K562 (cell line): Measurements from ENCODE around the gene MB21D2. TPM values are rescaled to one million over a fixed set of nuclear protein-coding genes. Genes with fewer than 3 reads are reported as not detected.

Experiments
- ATAC-seq: fragments of 200-7000 bp; cut with Tn5 transposase; 3 replicates; pipeline ENCODE4 v1.9.1; 2020; ENCODE audit warnings: moderate library complexity
- BruUV-seq: library from RNA; stranded (reverse); fragments of 400-500 nt; replicated peaks from 2 replicates; lab custom pipeline; 2021; lab: Mats Ljungman, UMichigan
- CTCF ChIA-PET: fragments of 300-600 bp; formaldehyde crosslinking; extraction: SDS; loops from one replicate; lab custom pipeline; 2021; ENCODE audit warnings: low intra/inter-chr PET ratio; lab: Yijun Ruan, JAX
- POLR2A ChIA-PET: fragments of 300-600, 350-650 bp; sonication (Branson Sonifier 250); formaldehyde crosslinking; extraction: SDS; loops from one replicate; lab custom pipeline; 2021; ENCODE audit warnings: antibody characterized with exemption, inconsistent platforms; lab: Yijun Ruan, JAX
- DNase-seq, 4 experiments: peaks; one replicate each; pipeline versions ENCODE4 v3.0.0 to v3.0.0-alpha.2; 2011 to 2018; ENCODE audit warnings: low spot score in 3 of 4, mixed read lengths in 3 of 4; ENCODE audit errors: extremely low read depth in 1 of 4
- FAIRE-seq: peaks from 2 replicates; lab custom pipeline; 2011; peaks lifted over from hg19 to GRCh38; lab: Jason Lieb, UNC
- H2AFZ ChIP-seq: 2 replicates; pipeline ENCODE4 v1.6.0; 2011; ENCODE audit warnings: low read depth, low read length, control low read depth, inconsistent platforms
- H3K27ac ChIP-seq: fragments of 200-600 bp; 3 replicates; pipeline ENCODE4 v1.8.0; 2011; ENCODE audit warnings: low read depth, mild to moderate bottlenecking, control low read depth, inconsistent platforms, low read length, moderate library complexity, mixed read lengths; ENCODE audit errors: extremely low read depth
- H3K27me3 ChIP-seq, 2 experiments: fragments of 300-600 bp in 1 of 2; 2 replicates in 1 of 2; 3 replicates in 1 of 2; pipeline versions ENCODE4 v1.6.0 to v1.8.0; 2011; ENCODE audit warnings: inconsistent platforms in 2 of 2, low read length in 2 of 2, mild to moderate bottlenecking in 1 of 2, mixed read lengths in 1 of 2, moderate library complexity in 1 of 2; ENCODE audit not compliant: control insufficient read depth in 2 of 2, insufficient read depth in 2 of 2
- H3K36me3 ChIP-seq: fragments of 300-600 bp; 3 replicates; pipeline ENCODE4 v1.8.0; 2011; ENCODE audit warnings: mild to moderate bottlenecking, low read length, inconsistent platforms; ENCODE audit not compliant: control insufficient read depth, insufficient read depth
- H3K4me1 ChIP-seq, 2 experiments: fragments of 200-600 bp in 1 of 2; replicated peaks in 1 of 2; 2 replicates in 1 of 2; 3 replicates in 1 of 2; pipeline versions ENCODE4 v1.5.1 to v1.8.0; 2011; ENCODE audit warnings: inconsistent platforms in 2 of 2, low read length in 2 of 2, mild to moderate bottlenecking in 1 of 2, mixed read lengths in 1 of 2, moderate library complexity in 1 of 2; ENCODE audit not compliant: control insufficient read depth in 2 of 2, insufficient read depth in 2 of 2
- H3K4me2 ChIP-seq: 2 replicates; pipeline ENCODE4 v1.6.1; 2011; ENCODE audit warnings: low read length, control low read depth, inconsistent platforms, mixed read lengths; ENCODE audit not compliant: insufficient read depth
- H3K4me3 ChIP-seq: fragments of 200-600 bp; sonication (generic), shearing (Covaris generic); 2 replicates; pipeline ENCODE4 v1.5.1; 2016; ENCODE audit warnings: control low read depth, inconsistent platforms
- H3K79me2 ChIP-seq: fragments of 200-600 bp; 3 replicates; pipeline ENCODE4 v1.8.0; 2011; ENCODE audit warnings: low read length, inconsistent platforms; ENCODE audit not compliant: control insufficient read depth, insufficient read depth
- H3K9ac ChIP-seq, 2 experiments: 2 replicates each; pipeline versions ENCODE4 v1.6.0 to v1.6.1; 2011; ENCODE audit warnings: low read depth in 2 of 2, low read length in 2 of 2, control low read depth in 1 of 2, inconsistent platforms in 1 of 2, mild to moderate bottlenecking in 1 of 2, mixed read lengths in 1 of 2; ENCODE audit not compliant: insufficient read depth in 1 of 2
- H3K9me1 ChIP-seq: one replicate; pipeline ENCODE4 v1.6.0; 2011; ENCODE audit warnings: inconsistent platforms, mild to moderate bottlenecking, low read length, moderate library complexity; ENCODE audit not compliant: control insufficient read depth, insufficient read depth
- H3K9me3 ChIP-seq: replicated peaks from 2 replicates; pipeline ENCODE4 v1.5.1; 2011; ENCODE audit warnings: low read depth, low read length, inconsistent platforms; ENCODE audit not compliant: control insufficient read depth, insufficient read depth
- H4K20me1 ChIP-seq: replicated peaks from 2 replicates; pipeline ENCODE4 v1.6.1; 2011; ENCODE audit warnings: low read length, inconsistent platforms, mixed read lengths; ENCODE audit not compliant: control insufficient read depth, insufficient read depth
- MLX ChIP-seq, 2 experiments: fragments of 450-650 bp in 1 of 2; sonication (generic) in 1 of 2; formaldehyde crosslinking; conservative IDR thresholded peaks; 2 replicates each; pipeline versions ENCODE4 v1.4.0 to v1.8.1; 2020 to 2022; ENCODE audit warnings: mild to moderate bottlenecking in 1 of 2, missing genetic modification reagents in 1 of 2
- PRMT5 ChIP-seq: sonication (generic); formaldehyde crosslinking; IDR thresholded peaks from 2 replicates; pipeline ENCODE4 v1.5.0; 2020; ENCODE audit warnings: missing genetic modification reagents
- RNF2 ChIP-seq: sonication (generic); IDR thresholded peaks from 2 replicates; pipeline ENCODE4 v1.6.1; 2016
- SFPQ ChIP-seq: fragments of 200-400 bp; formaldehyde crosslinking; IDR thresholded peaks from 2 replicates; pipeline ENCODE4 v1.6.1; 2017; ENCODE audit warnings: mild to moderate bottlenecking, low read depth, low read length, moderate library complexity
- SOX6 ChIP-seq: fragments of 450-650 bp; IDR thresholded peaks from 2 replicates; pipeline ENCODE4 v1.6.1; 2014; ENCODE audit warnings: mild to moderate bottlenecking
- SRSF1 ChIP-seq: fragments of 200-400 bp; formaldehyde crosslinking; IDR thresholded peaks from 2 replicates; pipeline ENCODE4 v1.6.1; 2017; ENCODE audit warnings: mild to moderate bottlenecking, low read depth, low read length, moderate library complexity
- ZC3H8 ChIP-seq: fragments of 450-650 bp; IDR thresholded peaks from 2 replicates; pipeline ENCODE4 v1.6.1; 2017
- ZNF316 ChIP-seq: fragments of 450-650 bp; IDR thresholded peaks from 2 replicates; pipeline ENCODE4 v1.6.1; 2016
- WGBS: fragments of 100-300 bp; shearing (Covaris generic); methylation state at CpG from one replicate; pipeline ENCODE4 v1.1.6; 2016; ENCODE audit warnings: low coverage, mixed read lengths; ENCODE audit not compliant: insufficient coverage; ENCODE audit errors: missing lambda C conversion rate; 5-methylcytosine and 5-hydroxymethylcytosine counted together
- in situ Hi-C: fragments of 300-500 bp; cut with MboI; formaldehyde crosslinking; loops from 4 replicates; pipeline ENCODE4 v1.15.0; 2018; ENCODE audit warnings: inconsistent platforms, mixed read lengths
- intact Hi-C: fragments of 100-400 bp; cut with micrococcal nuclease; formaldehyde crosslinking; loops from 2 replicates; pipeline ENCODE4 v1.14.2; 2022
- polyA plus RNA-seq, 8 experiments: library from polyadenylated mRNA; depleted of rRNA in 4 of 8; stranded (reverse) in 5 of 8; unstranded in 3 of 8; fragments of >200 nt; fragmentation: Nextera tagmentation in 2 of 8; fragmentation: Illumina TruSeq in 1 of 8; extraction: Ambion mirVana in 2 of 8; extraction: Trizol in 1 of 8; gene quantifications; 2 replicates each; pipeline versions ENCODE4 v1.2.1 to v1.2.3, GENCODE V29; 2011 to 2014; ENCODE audit warnings: inconsistent platforms in 1 of 8, missing spikeins in 1 of 8
- total RNA-seq, 7 experiments: library from RNA; depleted of rRNA in 6 of 7; stranded (reverse); fragments of >200 nt in 6 of 7; fragmentation: Illumina TruSeq in 2 of 7; extraction: Trizol in 2 of 7; gene quantifications; 2 replicates each; pipeline versions ENCODE4 v1.2.1 to v1.2.3, GENCODE V29; 2011 to 2021; ENCODE audit warnings: low replicate concordance in 1 of 7

Gene MB21D2
- total and polyA plus RNA-seq, 9 of the 15 experiments (the other 6 are each of a cell fraction or from before 2014, with no cell fraction given) = 0.01 TPM; not detected in 8

- ChIA-PET CTCF (no interaction called here), POLR2A (no interaction called here)
- no peaks in the 10 kb centered on the region for H3K4me1 ChIP-seq
- ATAC-seq (no peak), DNase-seq (no peak), FAIRE-seq (no peak)
- H3K4me3 ChIP-seq = no peak overlapping the region
- no TSS peak for BruUV-seq
- in situ Hi-C loops = no loop called here
- no peaks in the 10 kb centered on the region for H3K9me3 ChIP-seq
- H3K4me2 ChIP-seq = no peak overlapping the region
- intact Hi-C loops = no loop called here
- no peak overlapping the region for H3K27ac ChIP-seq
- H4K20me1 ChIP-seq = no peaks in the 10 kb centered on the region
- no peaks in the 10 kb centered on the region for H3K9me1 ChIP-seq
- H3K27me3 ChIP-seq = no peaks in the 10 kb centered on the region
- no peak overlapping the region for H3K9ac ChIP-seq
- TF ChIP-seq SOX6 (no peak), SFPQ (no peak), ZC3H8 (no peak), RNF2 (no peak), SRSF1 (no peak), ZNF316 (no peak), MLX (CRISPR knock-in tag; conservative IDR thresholded peaks at IDR 0.05) (no peak), PRMT5 (CRISPR knock-in tag) (no peak)
- 0% methylated on average over 5 of the region's 5 CpGs for WGBS
- no peaks in the 10 kb centered on the region for H3K36me3 ChIP-seq
- H2AFZ ChIP-seq = no peak overlapping the region
- H3K79me2 ChIP-seq = no peaks in the 10 kb centered on the region
Observed at GRCh38 chr3:192953926-192954325, 36.3 kb upstream of the MB21D2 start.
